HG03432 (cell line): ENCODE results near the gene CUBN.
A peak's percentile ranks its signal among the peaks of the same experiment; 100 is the strongest.

Experiments used
- ATAC-seq: cut with Tn5 transposase; IDR thresholded peaks from one replicate; pipeline ENCODE4 v1.9.1; 2021; ENCODE audit warnings: mild to moderate bottlenecking, moderate library complexity; ENCODE audit not compliant: unreplicated experiment

Gene CUBN

DNA sequence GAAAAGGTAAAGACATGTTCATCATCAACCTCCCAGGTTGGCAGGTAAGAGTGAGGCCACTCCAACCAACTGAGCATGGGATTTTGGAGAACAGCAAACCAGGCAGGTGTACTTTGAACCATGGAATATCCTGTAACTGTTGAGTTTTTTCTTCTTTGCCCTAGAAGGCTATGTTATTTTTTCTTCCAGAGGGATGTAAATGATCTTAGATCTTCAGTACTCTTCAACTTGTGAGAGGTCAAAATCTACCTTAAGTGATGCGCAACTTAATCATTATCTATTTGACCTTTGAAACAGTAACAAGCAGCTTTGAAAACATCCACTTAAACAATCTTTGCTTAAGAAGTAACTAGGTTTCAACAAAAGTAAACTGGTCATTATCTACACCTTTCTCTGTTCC is at the start of gene CUBN:
Gene CUBN, minus strand, starts transcription at position 71 of the 400 bp plus-strand sequence. Its CDS starts 46 bp downstream, at position 25.
- no peak for ATAC-seq

GRCh38 chr10:17179002-17179401 is 49.4 kb upstream of the CUBN start:
- ATAC-seq = no peak

- ATAC-seq = no peak
Observed at GRCh38 chr10:17178006-17178405, 48.4 kb upstream of the CUBN start.

- ATAC-seq = no peak
Observed at GRCh38 chr10:17177014-17177413, 47.4 kb upstream of the CUBN start.

GRCh38 chr10:17176091-17176490 is 46.5 kb upstream of the CUBN start:
- ATAC-seq = no peak

- ATAC-seq = peak; percentile 65
Observed at GRCh38 chr10:17175551-17175950, 45.9 kb upstream of the CUBN start.

- no peak for ATAC-seq
Observed at GRCh38 chr10:17174626-17175025, 45.0 kb upstream of the CUBN start.

DNA sequence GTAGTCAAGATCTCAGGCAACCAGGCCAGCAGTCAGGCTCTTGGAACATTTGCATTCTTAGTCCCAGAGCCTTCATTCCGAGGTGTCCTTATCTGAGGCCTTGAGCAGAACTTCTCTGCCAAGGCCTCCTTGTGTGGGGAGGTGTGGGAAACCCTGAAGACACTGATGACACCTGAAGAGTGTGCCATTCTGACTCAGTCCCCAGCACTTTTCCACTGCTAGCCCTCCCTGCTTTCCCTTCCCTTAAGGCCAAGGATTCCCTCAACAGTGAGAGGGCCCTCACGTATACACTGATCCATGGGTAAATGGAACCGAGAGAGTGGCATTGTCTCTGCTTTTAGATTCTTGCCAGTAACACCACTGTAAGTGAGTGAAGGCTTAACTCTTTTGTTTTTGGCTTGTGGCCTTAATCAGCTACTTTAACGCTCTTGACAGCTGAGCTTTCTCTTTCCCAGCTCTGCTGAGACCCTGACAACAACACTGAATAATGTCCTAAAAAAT is 41.6 kb upstream of the CUBN start:
- ATAC-seq = no peak

DNA sequence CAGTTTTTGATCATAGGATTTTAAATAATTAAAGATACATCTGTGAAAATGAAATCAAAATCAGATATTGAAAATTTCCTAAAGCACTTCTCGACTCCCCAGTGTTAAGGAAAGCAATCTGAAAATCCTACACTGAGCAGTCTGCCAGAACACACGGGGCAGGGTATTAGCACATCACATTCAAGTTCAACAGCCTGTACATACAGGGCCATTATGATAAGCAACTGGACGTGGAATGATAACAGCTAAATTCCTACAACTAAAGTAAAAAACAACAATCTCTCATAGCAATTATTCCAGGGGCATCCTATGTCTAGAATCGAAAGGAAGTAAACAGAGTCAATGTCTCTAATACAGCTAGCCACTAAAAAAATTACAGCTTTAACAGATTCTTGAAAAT is 40.2 kb upstream of the CUBN start:
- no peak for ATAC-seq

GRCh38 chr10:17166699-17167098 is 37.1 kb upstream of the CUBN start:
- ATAC-seq = no peak

DNA sequence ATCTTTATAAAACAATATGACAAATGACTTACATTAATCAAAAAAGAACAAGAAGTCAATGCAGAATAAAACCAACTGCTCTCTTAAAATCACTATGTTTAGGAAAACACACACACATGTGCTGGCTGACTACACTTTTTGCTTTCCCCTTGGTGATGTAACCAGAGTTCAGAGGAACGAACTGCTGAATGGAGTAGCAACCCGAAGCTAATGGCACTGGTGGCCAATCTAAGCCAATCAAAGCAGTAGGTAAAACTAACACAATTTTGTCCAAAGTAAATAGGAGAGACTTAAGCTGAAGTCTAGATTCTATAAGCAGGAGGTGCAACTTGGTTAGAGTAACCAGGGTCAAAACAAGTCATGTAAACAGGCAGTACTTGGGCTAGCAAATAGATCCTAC is 33.2 kb upstream of the CUBN start:
- ATAC-seq = no peak

- ATAC-seq = no peak
Observed at GRCh38 chr10:17161775-17162174, 32.2 kb upstream of the CUBN start.

DNA sequence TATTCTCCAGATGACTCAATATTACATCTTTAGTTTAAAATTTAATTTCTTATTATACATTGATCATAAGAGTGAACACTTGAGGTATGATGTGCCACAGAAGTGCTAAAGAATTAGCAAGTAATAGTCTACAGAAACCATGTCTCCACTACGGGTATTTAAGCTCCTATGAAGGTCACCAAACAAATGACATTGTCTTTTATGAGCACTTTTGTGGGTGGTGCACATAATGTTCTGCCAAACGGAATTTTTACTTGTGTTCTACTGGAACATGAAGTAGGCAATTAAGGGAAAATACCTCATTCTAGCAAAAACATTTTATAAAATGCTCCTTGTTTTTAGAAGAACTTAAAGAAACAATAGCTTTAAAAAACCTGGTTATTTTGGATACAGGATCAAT is 27.4 kb upstream of the CUBN start:
- ATAC-seq = no peak

GRCh38 chr10:17155826-17156225 is 26.2 kb upstream of the CUBN start:
- no peak for ATAC-seq

- ATAC-seq = no peak
Observed at GRCh38 chr10:17154116-17154515, 24.5 kb upstream of the CUBN start.

- ATAC-seq = no peak
Observed at GRCh38 chr10:17153321-17153720, 23.7 kb upstream of the CUBN start.

DNA sequence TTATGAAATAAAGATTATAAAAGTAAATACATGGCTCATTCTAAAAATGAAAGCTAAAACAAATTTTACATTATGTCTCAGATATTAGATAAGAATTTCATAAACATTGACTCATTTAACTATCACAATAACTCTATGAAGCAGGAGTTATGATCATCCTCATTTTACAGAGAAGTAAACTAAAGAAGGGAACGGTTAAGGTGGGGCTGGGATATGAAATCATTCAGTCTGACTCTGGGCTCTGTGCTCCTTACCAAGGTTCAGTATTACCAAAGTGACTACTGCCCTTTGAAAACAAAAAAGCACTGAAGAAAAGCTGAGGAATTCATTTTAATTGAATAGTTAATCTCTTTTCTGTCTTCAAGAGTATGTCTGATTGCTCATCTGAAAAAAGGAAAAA is 22.1 kb upstream of the CUBN start:
- ATAC-seq = no peak

DNA sequence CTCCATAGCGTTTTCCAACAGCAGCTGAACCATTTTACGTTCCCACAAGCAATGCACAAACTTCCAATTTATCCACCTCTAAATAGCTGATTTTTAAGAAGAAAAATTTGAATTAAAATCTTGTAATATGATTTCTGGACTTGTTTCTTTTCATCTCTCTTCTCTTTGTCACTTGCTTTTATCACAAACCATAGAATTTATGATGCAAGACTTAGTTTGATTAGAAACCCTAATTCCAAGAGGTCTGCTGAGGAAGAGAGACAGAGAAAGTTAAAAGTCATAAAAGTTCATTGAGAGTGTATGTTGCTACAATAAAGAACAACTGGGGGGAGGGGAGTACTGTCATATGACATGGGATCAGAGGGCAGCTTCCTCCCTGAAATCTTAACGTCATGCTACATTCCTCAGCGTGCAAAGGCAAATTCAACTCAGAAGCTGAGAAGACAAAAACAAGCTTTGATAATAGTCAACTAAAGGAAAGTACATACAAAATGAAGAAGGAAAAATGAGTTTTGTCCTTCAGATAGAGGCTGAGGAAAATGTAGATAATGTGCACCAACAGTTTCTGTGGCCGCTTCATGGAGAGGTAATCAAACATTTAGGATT is 18.4 kb upstream of the CUBN start:
- ATAC-seq = no peak

- no peak for ATAC-seq
Observed at GRCh38 chr10:17146892-17147291, 17.3 kb upstream of the CUBN start.

- no peak for ATAC-seq
Observed at GRCh38 chr10:17145239-17145638, 15.6 kb upstream of the CUBN start.

GRCh38 chr10:17144757-17145156 is 15.1 kb upstream of the CUBN start:
- ATAC-seq = peak; percentile 80

DNA sequence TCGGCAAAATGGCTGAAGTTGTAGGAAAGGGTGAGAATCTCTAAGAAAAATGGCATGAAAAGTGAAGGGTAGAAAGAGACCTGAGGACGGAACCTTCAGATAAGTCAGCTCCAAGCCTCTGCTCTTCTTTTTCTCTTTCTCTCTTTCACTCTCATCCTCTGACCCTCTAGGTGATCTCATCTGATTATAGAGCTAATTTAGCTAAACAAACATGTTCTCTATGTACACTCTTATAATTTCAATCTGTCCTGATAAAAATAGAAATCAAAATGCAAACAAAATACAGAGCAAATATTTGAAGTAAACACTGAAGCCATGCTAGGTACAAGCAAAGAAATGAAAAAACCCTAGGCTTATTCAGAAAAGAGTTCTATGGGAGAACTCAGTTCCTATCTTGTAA is 14.4 kb upstream of the CUBN start:
- no peak for ATAC-seq

DNA sequence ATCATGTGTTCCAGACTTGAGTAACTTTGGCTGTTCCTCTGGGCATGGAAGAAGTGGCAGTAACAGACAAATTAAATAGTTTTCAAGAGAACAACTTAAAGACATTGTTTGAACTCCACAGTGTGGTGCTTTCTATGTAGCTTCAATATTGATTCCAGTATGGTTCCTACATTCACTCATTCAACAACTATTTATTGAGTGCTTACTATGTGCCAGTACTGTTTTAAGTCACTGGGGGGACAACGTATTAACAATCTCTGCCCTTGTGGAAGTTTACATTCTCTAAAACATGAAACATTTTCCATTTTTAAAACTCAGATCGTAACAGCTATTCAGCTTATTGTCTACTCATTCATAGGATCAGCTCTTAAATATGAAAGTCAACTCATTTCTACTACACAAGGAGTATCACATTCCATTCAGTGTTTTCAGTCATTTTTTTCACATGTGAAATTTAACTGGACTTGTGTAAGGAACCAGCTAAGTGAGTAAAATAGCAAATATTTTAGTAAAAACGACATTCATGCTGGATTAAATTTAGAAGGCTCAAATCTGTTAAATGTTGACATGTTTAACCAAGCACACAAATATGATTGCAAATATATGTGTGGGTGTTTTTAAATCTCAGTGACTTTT is 13.6 kb upstream of the CUBN start:
- ATAC-seq = no peak
